GM21825 (cell line): ENCODE results near the gene PRLH.

Experiments used
- ATAC-seq: cut with Tn5 transposase; IDR thresholded peaks from one replicate; pipeline ENCODE4 v1.9.1; 2021; ENCODE audit warnings: mild to moderate bottlenecking, moderate library complexity; ENCODE audit not compliant: unreplicated experiment

PRLH gene, protein sequence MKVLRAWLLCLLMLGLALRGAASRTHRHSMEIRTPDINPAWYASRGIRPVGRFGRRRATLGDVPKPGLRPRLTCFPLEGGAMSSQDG

GRCh38 chr2:237566401-237567235 is at the start of gene PRLH:
Gene PRLH, plus strand, starts transcription at chr2:237566574. Its CDS starts 0 bp downstream, at chr2:237566574.
- no peak for ATAC-seq

DNA sequence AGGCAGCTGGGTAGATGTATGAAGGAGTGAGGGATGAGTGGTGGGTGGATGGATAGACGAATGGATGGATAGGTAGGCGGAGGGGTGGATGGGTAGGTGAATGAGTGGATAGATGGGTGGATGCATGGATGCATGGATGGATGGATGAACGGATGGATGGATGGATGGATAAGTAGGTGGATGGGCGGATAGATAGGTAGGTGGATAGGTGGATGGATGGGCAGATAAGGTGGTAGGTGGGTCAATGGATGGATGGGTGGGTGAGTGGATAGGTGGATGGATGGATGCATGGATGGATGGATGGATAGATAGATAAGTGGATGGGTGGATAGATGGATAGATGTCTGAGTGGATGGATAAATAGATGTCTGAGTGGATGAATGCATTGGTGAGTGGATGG is 49.2 kb upstream of the PRLH start:
- no peak for ATAC-seq

GRCh38 chr2:237517990-237518389 is 48.4 kb upstream of the PRLH start:
- no peak for ATAC-seq

GRCh38 chr2:237519506-237520245 is 46.7 kb upstream of the PRLH start:
- ATAC-seq = no peak

DNA sequence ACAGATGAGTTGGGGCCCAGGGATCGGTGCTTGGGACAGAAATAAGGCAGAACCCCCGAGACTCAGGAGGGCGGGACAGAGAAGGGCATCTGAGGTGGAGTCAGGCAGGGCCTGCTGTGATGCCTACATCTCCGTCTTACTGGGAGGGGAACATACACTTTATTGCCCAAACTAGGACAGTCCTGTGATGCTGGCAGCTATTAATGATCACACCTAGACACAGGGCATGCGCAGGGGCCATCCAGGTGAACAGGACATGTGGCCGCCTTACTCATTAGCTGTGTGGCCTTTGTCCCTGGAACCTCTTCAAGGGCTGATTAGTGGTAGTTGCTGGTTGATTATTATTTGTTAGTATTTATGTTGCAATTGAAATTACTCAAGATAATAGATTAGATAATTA is 46.1 kb upstream of the PRLH start:
- ATAC-seq = no peak

DNA sequence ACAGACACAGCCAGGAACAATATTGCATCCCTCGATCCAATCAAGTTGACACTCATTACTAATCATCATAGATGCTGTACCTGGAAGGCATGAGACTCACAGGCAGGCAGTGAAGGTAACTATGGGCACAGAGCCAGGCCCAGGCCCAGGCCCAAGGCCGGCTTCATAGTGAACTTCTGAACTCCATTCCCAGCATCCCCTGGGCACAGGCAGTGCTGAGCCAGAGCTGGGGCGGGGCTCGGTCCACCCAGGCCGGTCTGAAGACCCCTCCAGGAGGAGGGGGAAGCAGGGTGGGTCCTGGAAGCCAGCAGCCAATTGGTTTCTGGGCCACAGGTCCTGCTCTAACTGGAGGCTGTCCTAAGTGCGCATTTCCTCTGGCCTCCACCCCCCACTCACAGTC is 41.7 kb upstream of the PRLH start:
- ATAC-seq = no peak

DNA sequence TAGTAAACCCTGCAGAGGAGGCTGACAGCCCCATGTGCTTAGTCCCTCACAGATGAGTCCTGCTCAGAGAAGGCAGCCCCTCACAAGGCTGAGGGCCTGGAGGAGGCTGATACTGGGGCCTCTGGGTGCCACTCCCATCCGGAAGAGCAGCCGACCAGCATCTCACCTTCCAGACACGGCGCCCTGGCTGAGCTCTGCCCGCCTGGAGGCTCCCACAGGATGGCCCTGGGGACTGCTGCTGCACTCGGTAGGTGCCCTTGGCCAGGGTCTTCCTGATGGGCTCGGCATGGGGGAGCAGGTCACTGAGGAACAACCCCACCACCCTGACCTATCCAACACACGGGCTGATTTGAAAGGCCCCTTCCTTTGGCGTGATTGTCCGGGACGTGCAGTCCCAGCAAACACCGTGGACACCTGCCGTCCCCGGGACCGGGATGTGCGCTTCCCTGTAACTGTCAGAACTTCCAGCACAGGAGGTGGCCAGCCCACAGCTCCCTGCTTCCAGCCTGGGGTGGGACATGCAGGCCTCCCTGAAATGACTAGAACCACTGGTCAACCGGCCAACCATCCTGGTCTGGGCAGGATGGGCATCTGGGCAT is 40.7 kb upstream of the PRLH start:
- no peak for ATAC-seq

DNA sequence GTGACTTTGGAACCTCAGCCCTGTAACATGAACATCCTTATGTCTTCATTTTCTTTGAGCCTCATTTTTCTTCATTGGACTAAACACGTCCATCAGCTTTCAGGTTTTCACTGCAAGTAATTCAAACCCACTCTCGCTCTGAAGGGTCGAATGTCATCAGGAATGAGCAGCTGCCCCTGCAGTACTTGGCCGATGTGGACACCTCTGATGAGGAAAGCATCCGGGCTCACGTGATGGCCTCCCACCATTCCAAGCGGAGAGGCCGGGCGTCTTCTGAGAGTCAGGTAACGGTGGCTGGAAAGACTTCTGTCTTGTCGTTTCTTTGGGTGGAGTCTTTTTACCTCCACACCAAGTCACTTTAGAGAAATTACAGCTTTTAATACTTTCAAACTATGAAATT is 39.1 kb upstream of the PRLH start:
- ATAC-seq = no peak

GRCh38 chr2:237527766-237528165 is 38.6 kb upstream of the PRLH start:
- no peak for ATAC-seq

- peak; percentile 80 for ATAC-seq
Measured at GRCh38 chr2:237529452-237530402, 36.6 kb upstream of the PRLH start.

DNA sequence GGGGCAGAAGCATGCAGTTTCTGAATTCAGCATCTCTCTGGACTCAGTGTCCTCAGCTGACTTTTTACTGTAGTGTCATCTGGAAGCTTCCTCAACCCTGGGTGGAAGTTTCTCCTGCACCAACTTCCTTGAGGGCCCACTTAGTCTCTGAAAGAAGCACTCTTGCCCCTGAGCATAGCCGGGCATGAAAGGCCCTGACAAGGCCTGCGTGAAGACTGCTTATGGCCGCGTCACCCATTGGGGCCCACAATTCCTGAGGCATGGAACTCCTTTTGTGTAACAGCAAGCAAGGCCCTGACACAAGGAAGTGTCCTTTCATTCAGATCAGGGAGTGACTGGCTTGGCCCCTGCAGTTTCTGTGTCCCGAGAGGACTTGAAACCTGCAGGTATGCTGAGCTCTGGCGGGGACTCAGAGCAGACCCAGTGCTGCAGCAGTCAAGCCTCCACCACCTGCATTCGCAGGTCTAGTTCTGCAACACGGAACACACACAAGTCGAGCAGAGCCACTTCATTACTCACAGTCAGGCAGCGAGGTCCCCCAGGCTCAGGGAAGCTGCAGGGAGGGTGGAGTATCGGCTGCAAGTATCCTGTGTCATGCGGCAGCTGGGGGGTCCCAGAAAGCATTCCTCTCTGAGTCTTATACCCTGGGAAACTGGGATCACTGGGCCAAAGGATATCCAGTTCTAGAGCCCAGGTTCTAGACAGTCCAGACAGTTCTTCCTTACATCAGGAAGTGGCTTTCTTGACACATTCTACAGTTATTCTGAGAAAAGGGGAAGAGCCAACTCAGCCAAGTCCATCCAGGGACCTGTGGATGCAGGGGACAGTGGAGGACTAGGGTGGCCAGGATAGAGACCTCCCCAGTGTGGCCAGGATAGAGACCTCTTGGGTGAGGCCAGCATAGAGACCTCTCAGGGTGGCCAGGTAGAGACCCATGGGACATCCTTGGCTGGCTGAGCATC is 35.6 kb upstream of the PRLH start:
- peak; percentile 52 for ATAC-seq

DNA sequence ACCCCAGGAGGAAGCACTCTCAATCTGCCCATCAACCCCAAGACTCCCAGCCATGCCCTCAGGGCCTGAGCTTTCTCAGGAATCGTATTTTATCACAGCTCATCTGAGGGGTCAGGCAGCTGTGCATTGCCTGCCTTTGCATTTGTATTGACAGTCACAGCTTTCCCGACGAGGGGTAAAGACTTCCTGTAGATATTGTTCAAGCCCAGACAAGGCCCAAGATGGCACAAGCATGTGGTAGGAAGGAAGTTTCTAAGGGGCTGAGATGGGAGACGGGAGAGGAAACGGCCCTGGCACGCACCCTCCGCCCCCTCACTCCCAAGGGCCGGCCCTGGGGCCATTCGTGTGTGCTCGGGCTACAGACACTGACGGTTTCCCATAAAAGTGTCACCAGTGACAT is 34.2 kb upstream of the PRLH start:
- ATAC-seq = no peak

DNA sequence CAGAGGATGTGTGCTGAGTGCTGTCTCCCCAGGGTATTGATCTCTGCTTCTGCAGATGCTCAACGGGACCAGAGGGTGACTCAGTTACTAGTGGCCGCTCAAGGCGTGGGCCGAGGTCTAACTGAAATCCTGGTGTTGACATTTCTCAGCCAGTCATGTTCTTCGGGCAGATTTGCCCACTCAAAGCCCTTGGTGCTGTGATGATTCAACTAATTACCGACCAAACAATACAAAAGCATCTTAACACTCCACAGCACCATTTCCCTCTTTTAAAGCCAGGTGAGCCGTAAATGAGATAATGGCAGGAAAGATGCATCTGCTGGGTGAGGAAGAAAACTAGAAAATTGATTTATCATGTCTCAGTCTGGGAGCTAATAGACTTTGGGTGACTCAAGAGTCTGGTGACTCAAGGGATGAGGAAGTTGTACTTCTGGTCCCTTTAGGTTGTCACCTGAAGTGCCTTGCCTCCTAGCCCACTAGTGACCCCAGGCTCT is 32.7 kb upstream of the PRLH start:
- no peak for ATAC-seq

DNA sequence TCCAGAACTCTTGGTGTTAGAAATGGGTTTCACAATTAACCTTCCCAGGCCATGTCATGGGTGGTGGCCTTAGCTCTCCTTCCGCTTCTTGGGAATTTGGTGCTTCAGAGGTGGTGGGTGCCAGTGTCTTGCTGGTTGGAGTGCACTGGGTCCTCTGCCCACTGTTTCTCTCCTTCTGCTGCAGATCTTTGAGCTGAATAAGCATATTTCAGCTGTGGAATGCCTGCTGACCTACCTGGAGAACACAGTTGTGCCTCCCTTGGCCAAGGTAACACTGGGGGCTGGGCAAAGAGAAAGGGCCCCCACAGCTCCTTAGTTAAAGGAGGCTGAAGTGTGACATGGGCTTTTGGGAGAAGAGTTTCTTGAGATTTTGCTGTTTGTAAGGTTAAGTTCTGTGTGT is 32.0 kb upstream of the PRLH start:
- ATAC-seq = no peak

GRCh38 chr2:237535385-237536082 is 30.8 kb upstream of the PRLH start:
- no peak for ATAC-seq

- no peak for ATAC-seq
Measured at GRCh38 chr2:237536083-237536415, 30.3 kb upstream of the PRLH start.

GRCh38 chr2:237536617-237537016 is 29.8 kb upstream of the PRLH start:
- ATAC-seq = no peak

DNA sequence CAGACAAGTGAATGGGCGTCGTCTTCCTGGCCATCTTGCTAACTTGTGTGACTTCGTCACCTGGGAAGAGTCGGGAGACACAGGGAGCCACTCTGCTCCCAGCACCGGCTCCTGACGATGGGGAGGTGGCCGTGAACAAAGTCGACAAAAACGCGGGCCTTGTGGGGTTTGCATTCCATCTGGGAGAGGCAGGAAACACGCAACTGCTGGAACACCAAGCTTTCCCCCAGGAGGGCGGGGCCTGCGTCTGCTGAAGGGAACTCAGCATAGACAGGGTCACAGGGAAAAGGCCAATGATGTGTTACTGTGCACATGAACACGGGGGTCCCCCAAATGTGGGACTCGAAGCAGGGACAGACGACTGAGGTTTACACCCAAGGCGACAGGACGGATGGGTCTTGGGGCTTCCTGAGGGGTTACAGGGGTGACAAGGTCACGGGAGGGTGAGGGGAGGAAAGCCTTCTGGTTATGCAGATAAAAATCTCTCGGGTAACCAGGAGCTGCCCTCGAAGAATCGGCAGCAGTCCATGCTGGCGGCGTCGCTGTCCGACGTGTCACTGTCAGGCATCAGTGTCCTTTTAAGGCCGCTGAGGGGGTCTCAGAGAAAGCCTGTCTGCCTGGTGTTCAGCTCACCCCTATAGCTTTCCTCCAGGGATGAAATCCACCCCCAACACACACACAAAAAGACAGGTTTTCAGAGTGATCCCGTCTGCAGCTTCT is 28.2 kb upstream of the PRLH start:
- ATAC-seq = no peak
